NCI-H82 treated with DMSO at 0.1 percent for 48 hours (cell line): Measurements from ENCODE around the gene SPECC1L.
"Not testable (repeated sequence)": the region's sequence is repeated elsewhere in the genome, so short reads cannot be mapped to it uniquely, and the experiment has no call there.

Experiments
- DNase-seq: peaks from one replicate; lab custom pipeline; 2025; ENCODE audit not compliant: unreplicated experiment; lab: John Stamatoyannopoulos, UW

Gene SPECC1L

DNA sequence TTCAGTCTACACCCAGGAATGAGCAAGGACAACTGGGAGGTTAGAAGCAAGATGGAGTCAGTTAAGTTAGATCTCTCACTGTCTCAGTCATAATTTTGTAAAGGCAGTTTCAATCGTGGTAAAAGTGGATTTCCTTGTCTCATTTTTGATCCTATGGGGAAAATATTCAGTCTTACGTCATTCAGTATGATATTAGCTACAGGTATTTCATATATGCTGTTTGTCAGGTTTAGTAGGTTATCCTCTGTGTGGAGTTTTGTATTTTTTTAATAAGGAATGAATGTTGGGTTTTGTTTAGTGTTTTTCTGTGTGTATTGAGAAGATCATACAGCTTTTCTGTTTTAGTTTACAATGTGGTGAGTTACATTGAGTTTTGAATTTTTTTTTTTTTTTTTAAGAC, 11.8 kb downstream of the SPECC1L start:
- DNase-seq: no peak

DNA sequence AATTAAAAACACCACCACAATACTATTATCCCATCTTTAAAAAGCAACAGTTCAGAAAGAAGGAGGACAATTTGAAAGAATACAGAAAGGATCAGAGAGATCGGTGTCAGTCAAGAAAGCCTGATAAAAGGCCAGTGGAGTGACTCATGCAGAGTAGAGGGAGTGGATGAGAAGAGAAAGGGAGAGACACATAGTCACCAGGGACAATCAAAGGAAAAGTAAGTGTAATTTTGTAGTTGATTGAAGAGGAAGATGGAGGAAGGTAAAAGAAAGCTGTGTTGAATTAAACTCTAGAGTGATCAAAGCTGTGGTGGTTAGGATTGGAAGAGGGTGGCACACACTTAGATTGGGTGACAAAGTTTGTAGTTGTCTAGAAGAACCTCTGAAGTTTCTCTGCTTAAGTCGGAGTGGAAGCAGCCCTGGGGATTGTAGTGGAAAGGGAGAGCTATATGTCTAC, 14.1 kb downstream of the SPECC1L start:
- DNase-seq: no peak

DNA sequence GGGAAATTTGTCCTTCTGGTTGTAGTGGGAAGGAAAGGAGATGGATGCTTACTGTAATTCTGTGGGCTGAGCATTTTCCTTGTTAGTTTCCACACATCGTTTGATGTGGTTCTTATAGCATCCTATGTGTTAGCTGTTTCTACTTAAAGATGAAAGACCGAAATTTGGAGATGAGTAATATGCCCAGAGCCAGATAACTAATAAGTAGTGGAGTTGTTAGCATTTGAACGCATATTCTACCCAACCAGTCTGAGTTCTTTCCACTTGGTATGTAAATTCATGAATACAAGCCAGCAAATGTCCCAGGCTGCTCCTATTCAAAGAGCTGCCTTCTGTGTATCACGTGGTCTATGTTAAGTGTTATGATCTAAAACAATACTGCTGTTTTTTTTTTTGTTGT, 14.6 kb downstream of the SPECC1L start:
- no peak for DNase-seq

DNA sequence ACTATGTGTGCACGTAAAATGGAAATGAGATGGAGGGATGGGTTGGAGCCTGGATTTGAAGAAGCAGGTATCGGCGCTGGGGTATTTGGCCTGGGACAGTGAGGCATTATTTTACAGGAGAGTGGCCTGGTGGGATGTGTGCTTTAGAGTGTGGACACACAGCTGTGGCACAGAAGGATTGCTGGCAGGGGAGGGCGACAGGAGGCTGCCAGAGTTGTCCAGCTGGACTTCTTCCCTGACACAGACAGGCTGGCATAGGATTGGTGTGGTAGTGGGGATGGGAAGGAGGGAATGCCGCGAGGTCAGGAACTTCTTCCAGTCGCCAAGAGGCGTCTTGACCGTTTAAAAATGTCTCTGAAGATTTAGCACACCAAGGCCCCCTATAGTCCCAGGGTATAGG, 16.6 kb downstream of the SPECC1L start:
- DNase-seq: not testable (repeated sequence)

DNA sequence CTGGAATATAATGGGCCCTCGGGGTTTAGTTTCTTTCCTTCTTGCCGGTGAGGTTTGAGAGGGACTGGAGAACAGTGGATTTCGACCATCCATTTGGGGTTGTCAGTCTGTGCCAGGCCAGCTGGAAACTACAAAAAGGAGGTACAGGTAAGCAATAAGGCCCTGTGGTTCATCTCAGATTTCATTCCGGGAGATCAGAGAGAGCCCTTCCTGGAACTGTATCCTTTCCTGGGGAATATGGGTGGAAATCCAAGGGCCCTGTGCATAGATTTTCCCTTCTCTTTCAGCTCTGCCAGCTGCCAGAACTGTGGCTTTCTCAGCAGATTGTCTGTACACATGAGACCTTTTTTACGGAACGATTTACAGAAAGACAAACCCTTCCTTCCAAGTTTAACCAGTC, 17.2 kb downstream of the SPECC1L start:
- DNase-seq: not testable (repeated sequence)

DNA sequence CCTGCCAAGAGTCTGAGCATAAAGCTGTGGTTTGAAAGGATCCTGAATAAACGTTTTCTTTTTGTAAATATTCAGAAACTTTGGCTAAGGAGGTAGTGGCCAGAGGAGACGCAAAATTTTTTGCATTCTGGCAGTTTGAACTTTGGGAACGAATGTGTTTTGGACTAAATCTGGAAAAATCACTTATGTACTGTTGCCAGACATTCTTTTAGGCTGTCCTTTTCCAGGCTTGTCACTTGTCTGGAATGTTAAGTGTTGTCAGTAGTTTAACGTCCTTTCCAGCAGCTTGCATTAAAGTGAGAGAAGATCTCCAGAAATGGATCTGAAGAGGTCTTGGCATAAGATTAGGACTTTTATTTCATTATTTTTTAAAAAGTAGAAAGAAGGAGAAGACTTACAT, 18.5 kb downstream of the SPECC1L start:
- DNase-seq: no peak

DNA sequence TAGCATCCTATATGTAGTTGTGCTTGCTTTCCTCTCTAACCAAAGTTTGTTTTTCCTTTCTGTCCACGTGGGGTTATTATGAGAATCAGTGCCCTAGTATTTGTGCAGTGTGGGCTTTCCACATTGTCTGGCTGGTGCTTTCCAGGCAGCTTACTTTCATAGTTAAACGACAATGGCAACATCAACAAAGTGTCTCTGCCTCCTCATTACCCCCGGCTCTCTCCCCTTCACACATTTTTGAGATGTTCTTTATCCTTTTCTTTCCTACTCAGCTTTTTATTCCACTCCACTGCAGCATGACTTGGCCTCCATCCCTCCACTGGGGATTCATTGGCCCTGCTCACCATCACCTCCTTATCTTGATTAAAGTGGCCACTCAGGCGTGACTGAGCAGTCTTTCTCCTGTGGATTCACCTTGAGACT, 19.1 kb downstream of the SPECC1L start:
- DNase-seq: no peak

DNA sequence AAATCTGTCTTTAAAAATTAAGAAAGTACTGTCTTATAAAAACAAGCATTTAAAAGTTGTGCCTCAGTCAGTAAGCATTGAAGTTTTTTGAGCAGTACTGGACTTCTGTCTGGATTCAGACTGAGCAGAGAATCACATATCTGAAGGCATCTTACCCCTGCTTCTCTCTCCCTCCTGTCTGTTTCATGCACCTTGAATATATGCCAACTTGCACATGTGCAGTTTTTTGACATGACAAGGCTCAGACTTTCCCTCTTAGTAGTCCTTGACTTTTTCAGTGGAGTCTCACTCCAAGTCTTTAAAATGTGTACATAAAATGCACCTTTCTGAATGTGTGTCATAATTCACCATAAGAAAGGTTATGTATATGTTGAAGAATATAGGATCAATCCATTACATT, 19.8 kb downstream of the SPECC1L start:
- no peak for DNase-seq

DNA sequence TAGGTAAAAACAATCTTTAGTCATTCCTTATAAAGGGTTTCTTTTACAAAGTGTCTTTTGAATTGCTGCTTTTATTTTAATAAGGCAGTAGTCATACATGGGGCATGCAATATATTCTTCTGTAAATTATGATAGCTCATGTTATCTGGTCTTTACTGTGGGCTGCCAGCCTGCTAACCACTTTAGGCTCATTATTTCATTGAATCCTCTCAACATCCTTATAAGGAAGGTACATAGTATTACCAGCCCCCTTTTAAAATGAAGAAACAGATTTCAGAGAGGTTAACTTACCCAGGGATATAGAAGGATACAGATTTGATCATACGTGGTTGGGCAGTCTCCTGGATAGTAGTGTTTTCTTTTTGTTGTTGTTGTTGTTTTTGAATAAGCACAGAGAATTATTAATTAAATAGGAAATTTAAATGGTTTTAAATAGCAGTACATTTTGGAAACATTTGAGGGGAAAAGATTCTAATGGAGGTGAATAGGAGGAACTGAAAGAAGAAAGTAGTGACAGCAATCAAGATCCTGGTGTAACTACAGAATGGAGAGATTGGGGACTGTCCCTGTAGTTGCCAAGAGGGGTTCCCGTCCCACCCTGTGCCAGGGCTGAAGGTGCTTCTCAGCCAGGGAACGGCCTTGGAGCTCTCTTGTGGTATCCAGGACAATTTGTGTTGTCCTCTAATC, 21.0 kb downstream of the SPECC1L start:
- no peak for DNase-seq

DNA sequence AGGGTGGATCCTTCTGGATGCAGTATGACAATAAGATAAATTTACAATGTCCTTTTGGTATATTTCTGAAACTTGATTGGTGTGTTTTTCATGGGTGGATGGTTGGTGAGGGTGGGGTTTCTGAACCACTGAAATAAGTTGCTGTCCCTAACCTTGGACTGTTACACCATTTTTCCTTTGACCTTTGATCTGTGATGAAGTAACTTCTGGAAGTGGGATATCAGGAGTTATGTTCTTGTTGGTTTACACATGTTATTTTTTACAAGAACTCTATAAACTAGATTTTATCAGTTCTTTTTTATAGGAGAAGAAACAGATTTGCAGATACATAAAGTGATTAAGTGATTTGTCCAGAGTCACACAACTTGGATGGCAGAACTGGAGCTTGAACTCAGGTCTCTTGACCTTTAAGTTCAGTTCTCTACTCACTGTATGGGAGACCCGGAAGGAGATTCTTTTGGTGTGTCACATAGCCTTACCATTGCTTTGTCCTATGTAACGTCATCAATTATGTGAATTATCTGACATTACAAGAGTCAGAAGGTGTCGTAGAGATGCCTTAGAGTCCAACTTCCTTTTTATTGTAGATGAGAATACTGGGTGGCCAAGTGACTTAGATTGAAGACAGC, 21.7 kb downstream of the SPECC1L start:
- DNase-seq: not testable (repeated sequence)

DNA sequence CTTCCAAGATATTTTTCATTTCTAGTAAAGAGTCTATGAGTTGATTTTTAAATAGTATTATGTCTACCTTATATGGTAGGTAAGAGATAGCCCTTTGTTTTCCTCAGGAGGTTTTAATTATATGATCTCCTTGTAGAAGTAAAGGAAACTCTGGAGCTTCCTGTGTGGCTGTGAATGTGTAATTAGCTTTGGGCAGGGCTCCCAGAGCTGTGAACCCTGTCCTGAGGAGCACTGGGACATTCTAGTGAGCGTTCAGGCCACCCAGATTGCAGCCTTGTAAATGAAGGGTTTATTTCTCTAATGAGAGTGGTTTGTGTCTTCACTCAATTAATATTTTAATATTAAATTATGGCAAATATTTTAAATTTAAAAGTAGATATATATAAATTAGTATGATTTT, 24.3 kb downstream of the SPECC1L start:
- DNase-seq: not testable (repeated sequence)

DNA sequence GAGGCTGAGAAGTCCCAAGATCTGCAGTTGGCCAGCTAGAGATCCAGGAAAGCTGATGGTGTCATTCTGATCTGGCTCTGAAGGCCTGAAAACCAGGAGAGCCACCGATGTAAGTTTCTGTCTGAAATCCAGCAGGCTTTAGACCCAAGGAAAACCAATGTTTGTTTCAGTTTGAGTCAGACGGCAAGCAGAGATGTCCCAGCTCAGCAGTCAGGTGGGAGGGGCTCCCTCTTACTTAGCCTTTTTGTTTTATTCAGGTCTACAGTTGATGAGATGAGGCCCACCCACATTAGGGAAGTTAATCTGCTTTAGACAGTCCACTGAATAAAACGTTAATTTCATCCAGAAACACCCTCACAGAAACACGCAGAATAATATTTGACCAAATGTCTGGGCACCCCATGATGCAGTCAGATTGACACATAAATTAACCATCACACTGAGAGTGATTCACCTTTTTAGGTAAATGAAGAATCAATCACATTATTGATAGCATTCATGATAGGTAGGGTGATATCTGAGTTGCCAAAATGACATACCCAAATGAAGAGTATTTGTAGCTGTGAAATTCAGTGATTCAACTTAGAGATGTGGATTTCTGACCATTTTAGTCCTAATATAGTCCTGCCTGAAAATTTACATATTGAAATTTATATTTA, 28.0 kb downstream of the SPECC1L start:
- DNase-seq: not testable (repeated sequence)

DNA sequence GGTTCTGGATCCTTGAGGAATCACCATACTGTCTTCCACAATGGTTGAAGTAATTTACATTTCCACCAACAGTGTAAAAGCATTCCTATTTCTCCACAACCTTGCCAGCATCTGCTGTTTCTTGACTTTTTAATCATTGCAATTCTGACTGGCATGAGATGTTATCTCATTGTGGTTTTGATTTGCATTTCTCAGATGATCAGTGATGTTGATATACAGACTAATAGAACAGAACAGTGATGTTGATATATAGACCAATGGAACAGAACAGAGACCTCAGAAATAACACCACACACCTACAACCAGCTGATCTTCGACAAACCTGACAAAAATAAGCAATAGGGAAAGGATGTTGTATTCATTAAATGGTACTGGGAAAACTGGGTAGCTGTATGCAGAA, 29.9 kb downstream of the SPECC1L start:
- not testable (repeated sequence) for DNase-seq

DNA sequence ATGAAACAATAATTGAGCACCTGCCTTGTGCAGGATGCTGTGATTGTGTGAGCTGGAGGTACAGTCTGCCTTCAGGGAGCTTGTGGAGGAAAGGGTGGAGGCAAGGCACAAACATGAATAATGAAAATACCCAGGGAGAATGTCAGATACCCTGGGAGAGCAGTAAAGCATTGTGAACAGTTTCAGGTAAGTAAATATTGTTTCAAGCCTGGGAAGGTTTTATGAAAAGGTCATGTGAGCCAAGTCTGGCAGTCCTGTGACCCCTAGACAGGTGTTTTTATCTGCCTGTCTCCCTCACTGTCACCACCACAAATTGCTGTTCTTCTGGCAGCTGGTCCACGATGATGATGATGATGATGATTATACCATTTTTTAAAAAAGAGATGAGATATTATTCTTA, 32.0 kb downstream of the SPECC1L start:
- DNase-seq: no peak

DNA sequence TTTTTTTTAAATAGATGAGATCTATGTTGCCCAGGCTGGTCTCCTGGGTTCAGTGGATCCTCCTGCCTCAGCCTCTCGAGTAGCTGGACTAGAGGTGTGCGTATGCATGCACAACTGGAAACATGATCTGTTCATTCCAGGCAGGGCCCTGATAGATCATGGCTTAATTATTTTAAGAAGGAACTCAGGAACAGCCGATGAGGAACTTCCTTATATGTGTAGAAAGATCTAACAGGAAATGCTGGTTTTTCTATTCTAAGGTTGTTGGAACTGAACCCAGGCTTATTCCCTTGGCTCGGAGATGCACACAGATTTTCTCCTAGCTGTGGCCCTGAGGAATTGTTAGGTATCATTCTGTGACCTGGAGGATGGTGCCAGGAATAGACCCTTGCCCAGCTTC, 32.4 kb downstream of the SPECC1L start:
- DNase-seq: no peak

DNA sequence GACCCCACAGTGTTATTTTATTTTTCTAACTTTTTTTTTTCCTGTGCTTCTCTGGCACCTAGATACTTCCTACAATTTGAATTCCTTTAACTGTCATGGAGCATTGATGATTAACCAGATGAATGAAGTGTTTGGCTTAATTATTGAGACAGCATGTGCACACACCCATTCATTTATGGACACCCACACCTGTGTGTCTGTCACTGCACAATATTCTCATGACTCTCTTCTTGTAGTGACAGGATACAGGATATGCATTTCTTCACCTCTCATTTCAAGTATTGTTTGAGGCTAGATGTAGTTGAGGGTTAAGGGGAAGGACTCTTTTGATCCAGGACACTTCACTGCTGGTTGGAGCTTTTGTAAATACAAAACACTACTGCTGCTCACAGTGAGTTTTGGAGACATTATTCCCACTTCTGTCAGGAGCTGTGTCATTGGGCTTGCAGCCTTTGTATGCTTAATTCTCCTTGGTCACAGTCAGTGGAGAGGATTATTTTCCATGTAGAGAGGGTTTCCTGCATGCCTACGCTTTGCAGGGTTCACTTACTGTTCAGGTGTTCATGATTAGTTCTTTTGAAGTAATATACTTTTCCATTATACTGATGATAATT, 33.5 kb downstream of the SPECC1L start:
- DNase-seq: no peak

DNA sequence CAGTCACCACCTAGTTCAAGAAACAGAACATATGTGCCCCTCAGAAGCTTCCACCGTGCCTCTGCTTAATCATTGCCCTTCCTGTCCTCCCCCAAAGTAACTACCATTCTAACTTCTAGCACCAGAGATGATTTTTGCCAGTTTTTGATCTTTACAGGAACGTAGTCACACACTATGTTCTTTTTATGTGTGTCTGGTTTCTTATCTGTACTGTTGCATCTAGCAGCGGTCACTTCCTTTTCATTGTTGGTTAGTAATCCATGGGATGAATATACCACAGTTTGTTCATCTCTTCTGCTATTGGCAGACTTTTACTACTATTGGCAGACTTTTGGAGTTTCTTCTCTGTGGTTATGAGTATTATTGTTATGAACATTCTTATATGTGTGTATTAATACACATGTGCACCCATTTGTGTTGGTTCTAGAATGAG, 34.6 kb downstream of the SPECC1L start:
- no peak for DNase-seq

DNA sequence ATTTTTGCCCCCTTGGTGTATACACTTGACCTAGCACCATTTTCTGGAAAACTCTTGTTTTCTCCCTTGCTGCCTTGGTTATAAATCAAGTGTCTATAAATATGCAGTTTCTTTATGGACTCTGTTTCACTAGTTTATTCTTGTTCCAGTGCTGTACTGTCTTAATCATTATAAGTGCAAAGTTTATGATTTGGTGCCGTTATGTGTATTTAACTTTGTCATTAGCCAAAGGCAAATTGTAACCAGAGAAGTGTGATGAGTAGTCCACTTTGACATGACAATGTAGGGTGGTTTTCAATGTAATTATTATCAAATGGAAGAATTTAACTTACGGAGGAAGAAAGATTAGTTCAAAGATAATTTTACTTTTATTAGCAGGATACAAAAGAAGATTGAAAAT, 40.3 kb downstream of the SPECC1L start:
- DNase-seq: no peak

DNA sequence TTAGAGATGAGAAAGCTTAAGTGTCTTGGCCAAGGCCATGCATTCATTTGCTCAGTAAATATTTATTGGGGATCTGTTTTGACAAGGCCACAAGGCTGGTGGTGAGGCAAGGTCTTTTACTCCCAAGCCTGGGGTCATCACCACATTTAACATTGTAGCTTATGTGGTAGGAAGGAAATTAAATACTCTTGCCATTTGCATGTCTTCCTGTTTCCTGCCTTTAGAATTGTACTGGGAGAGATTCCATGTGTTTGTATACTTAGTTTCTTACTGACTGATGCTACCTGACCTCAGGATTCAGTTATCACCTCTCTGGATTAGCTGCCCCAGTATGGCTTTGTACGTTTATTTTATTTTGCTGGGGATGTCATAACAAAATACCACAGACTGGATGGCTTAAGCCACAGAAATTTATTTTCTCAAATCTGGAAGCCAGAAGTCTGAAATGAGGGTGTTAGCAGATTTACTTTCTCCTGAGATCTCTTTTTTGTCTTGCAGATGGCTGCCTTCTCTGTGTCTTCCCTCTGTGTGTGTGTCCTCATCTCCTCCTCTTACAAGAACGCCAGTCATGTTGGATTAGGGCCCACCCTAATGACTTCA, 44.8 kb downstream of the SPECC1L start:
- peak; percentile 48 for DNase-seq

DNA sequence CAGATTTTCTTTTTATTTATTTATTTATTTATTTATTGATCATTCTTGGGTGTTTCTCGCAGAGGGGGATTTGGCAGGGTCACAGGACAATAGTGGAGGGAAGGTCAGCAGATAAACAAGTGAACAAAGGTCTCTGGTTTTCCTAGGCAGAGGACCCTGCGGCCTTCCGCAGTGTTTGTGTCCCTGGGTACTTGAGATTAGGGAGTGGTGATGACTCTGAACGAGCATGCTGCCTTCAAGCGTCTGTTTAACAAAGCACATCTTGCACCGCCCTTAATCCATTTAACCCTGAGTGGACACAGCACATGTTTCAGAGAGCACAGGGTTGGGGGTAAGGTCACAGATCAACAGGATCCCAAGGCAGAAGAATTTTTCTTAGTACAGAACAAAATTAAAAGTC, 45.6 kb downstream of the SPECC1L start:
- DNase-seq: not testable (repeated sequence)

DNA sequence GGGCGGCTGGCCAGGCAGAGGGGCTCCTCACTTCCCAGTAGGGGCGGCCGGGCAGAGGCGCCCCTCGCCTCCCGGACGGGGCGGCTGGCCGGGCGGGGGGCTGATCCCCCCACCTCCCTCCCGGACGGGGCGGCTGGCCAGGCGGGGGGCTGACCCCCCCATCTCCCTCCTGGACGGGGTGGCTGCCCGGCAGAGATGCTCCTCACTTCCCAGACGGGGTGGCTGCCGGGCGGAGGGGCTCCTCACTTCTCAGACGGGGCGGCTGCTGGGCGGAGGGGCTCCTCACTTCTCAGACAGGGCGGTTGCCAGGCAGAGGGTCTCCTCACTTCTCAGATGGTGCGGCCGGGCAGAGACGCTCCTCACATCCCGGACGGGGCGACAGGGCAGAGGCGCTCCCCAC, 46.9 kb downstream of the SPECC1L start:
- DNase-seq: not testable (repeated sequence)
